Testis (tissue), 2 donors: Measurements from ENCODE around the gene PTGER4.

Experiments used
- CTCF ChIP-seq, 3 experiments: fragments of 450-650 bp in 2 of 3; fragments of 200-600 bp in 1 of 3; sonication (generic) in 1 of 3; IDR thresholded peaks; one replicate each; pipeline ENCODE4 v1.5.1; 2016 to 2019; ENCODE audit warnings: antibody characterized with exemption in 3 of 3, mild to moderate bottlenecking in 2 of 3, moderate library complexity in 1 of 3
- POLR2A ChIP-seq: fragments of 450-650 bp; IDR thresholded peaks from one replicate; pipeline ENCODE4 v1.6.1; 2017; ENCODE audit warnings: antibody characterized with exemption, mild to moderate bottlenecking, moderate library complexity

- no peak for TF ChIP-seq CTCF (IDR thresholded peaks at IDR 0.05)
- TF ChIP-seq POLR2A, result no peak
Measured at GRCh38 chr5:40734986-40735385, 55.3 kb downstream of the PTGER4 start.
